HFFc6 (cell line): ENCODE results near the gene SBNO2. TPM values are rescaled to one million over a fixed set of nuclear protein-coding genes. Genes with fewer than 3 reads are reported as not detected.
A peak's percentile ranks its signal among the peaks of the same experiment; 100 is the strongest.
"Not testable (repeated sequence)": the region's sequence is repeated elsewhere in the genome, so short reads cannot be mapped to it uniquely, and the experiment has no call there.

Experiments
- DNase-seq: peaks from one replicate; pipeline ENCODE4 v3.0.0-alpha.2; 2018
- H3K27ac Mint-ChIP-seq: 2 replicates; pipeline ENCODE4 v1.8.0; 2020; ENCODE audit warnings: mild to moderate bottlenecking, mixed read lengths
- H3K27me3 Mint-ChIP-seq: 2 replicates; pipeline ENCODE4 v1.8.0; 2021; ENCODE audit warnings: mild to moderate bottlenecking, moderate library complexity, mixed read lengths; ENCODE audit not compliant: insufficient read depth
- H3K36me3 Mint-ChIP-seq: 2 replicates; pipeline ENCODE4 v1.8.0; 2021; ENCODE audit warnings: low read depth, mixed read lengths
- H3K4me1 Mint-ChIP-seq: 2 replicates; pipeline ENCODE4 v1.8.0; 2020; ENCODE audit warnings: low read depth, mixed read lengths
- H3K4me3 Mint-ChIP-seq: 2 replicates; pipeline ENCODE4 v1.8.0; 2020; ENCODE audit warnings: mild to moderate bottlenecking, moderate library complexity, mixed read lengths
- H3K9me3 Mint-ChIP-seq: 2 replicates; pipeline ENCODE4 v1.8.0; 2020; ENCODE audit warnings: mild to moderate bottlenecking, mixed read lengths
- total RNA-seq, 6 experiments: library from RNA; stranded (reverse); fragmentation: NEBNext Ultra II Directional; extraction: Animal tissue kit (Norgen Biotek cat#: 25700); gene quantifications; 2 replicates in 1 of 6; 3 replicates in 5 of 6; pipeline ENCODE4 v1.2.3, GENCODE V29; 2021
- TF ChIP-seq, protein P1 (sequence below): fragments of 200-600 bp; sonication (generic); IDR thresholded peaks from 2 replicates; pipeline ENCODE4 v1.5.0; 2021; ENCODE audit warnings: antibody characterized with exemption, mild to moderate bottlenecking

SBNO2 gene
- total RNA-seq, 6 experiments from 2014 or later, result 33.7 to 49.8 (median 41.5) TPM

DNA sequence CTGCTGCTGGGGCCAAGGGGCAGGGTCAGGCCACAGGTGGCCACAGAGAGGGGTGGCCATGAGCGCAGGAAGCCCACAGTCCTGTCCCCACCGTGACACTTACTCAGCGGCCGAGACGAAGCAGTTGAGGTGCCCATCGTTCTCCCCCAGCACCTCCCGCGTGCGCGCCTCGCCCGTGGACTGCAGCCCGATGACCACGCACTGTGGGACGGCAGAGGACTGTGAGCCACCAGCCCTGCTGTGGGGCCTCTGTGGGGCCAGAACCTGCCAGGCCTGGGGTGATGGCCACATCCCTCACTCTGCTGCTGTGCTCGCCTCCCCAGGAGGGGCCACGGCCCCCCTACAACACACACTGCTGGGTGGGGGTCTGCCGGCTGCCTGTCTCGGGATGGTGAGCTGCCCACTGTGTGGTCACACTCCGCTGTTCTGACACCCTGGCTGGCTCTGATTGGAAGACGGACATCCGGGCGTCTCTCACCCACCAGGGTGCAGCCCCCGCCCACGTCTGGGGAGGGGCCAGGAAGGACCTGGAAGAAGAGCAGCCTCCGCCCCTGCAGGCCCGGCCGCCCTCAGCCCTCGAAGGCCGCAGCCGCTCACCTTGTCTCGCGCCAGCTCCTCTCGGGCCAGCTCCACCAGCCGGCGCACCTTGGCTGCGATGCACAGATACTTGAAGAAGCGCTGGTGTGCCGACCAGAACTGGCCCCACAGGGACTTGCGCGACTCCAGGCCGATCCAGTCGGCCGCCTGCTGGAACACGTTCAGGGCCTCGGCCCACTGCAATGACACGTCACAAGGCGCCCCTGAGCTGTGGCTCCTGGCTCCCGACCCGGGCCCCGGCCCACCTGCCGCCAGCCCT is 57.1 kb downstream of the SBNO2 start:
- Mint-ChIP-seq H3K27ac (no peak overlapping the region), H3K27me3 (peaks cover 5% of the 10 kb centered on the region), H3K4me3 (no peak overlapping the region), H3K36me3 (peaks cover 8% of the 10 kb centered on the region), H3K4me1 (no peaks in the 10 kb centered on the region), H3K9me3 (no peaks in the 10 kb centered on the region)
- TF ChIP-seq, protein P1, sequence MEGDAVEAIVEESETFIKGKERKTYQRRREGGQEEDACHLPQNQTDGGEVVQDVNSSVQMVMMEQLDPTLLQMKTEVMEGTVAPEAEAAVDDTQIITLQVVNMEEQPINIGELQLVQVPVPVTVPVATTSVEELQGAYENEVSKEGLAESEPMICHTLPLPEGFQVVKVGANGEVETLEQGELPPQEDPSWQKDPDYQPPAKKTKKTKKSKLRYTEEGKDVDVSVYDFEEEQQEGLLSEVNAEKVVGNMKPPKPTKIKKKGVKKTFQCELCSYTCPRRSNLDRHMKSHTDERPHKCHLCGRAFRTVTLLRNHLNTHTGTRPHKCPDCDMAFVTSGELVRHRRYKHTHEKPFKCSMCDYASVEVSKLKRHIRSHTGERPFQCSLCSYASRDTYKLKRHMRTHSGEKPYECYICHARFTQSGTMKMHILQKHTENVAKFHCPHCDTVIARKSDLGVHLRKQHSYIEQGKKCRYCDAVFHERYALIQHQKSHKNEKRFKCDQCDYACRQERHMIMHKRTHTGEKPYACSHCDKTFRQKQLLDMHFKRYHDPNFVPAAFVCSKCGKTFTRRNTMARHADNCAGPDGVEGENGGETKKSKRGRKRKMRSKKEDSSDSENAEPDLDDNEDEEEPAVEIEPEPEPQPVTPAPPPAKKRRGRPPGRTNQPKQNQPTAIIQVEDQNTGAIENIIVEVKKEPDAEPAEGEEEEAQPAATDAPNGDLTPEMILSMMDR, result no peak
- DNase-seq, result no peak

DNA sequence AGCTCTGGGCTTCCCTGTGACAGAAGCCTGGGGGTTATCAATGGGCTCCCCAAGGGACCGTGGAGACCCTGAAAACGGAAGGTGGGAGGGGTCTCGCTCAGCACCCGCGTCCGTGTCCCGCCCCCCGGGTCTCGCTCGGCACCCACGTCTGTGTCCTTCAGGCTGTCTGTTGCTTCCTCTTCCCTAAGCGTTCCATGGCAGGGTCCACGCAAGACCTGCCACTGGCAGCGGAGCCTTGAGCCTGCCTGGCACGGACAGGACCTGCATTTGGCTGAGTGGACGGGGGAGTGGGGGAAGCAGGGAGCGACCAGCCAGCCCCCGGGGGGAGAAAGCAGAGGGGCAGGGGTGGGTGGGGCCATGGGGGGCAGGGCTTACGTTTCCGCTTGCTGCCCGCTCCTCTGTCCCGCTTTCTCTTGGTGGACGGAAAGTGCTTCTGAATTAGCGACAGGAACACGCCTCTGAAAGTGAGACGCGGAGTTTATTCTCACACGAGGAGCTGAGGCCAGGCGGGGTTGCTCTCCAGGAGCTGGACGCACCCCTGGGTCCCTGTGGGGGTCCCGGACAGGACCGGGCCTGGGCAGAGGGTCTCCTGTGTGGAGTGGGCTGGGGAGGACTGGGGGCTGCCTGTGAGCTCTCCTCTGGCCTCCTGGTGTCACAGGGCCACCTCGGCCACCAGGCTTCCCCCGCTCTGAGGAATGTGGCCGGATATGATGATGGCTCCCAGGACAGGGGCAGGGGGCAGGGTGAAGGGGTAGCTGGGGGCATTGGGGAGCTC is 58.2 kb downstream of the SBNO2 start:
- Mint-ChIP-seq H3K4me1 (no peaks in the 10 kb centered on the region), H3K36me3 (no peaks in the 10 kb centered on the region), H3K27me3 (peaks cover 5% of the 10 kb centered on the region), H3K4me3 (no peak overlapping the region), H3K27ac (no peak overlapping the region), H3K9me3 (no peaks in the 10 kb centered on the region)
- TF ChIP-seq, protein P1, result no peak
- DNase-seq, result no peak

DNA sequence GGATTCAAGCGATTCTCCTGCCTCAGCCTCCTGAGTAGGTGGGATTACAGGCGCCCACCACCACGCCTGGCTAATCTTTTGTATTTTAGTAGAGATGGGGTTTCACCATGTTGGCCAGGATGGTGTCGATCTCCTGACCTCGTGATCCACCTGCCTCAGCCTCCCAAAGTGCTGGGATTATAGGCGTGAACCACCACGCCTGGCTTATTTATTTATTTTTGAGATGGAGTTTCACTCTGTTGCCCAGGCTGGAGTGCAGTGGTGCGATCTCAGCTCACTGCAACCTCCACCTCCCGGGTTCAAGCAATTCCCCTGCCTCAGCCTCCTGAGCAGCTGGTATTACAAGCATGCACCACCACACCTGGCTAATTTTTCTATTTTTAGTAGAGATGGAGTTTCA is 59.3 kb downstream of the SBNO2 start:
- H3K36me3 Mint-ChIP-seq, H3K27me3 Mint-ChIP-seq, H3K27ac Mint-ChIP-seq, H3K9me3 Mint-ChIP-seq, DNase-seq, H3K4me1 Mint-ChIP-seq, H3K4me3 Mint-ChIP-seq: not testable (repeated sequence)

DNA sequence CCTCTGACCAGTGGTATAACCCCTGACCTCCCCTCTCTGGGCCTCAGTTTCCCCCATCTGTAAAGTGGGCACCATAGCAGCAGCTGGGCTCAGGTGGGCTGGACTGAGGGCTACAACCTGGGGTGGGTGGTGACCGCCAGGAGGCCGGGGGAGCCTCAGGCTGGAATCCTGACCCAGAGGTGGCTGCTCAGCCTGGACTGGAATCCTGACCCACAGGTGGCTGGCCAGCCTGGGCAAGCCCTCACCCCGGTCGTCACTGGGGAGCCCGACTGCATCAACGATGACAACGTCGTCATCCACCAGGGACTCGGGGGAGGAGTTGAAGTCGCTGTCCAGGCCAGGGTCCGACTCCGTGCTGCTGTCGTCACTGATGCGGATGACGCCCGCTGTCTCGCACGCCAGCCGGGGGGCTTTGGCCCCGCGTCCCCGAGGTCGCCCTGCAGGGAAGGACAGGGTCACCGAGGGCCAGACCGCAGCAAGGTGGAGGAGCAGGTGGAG is 60.0 kb downstream of the SBNO2 start:
- Mint-ChIP-seq H3K4me1 (no peaks in the 10 kb centered on the region), H3K36me3 (no peaks in the 10 kb centered on the region), H3K4me3 (no peak overlapping the region), H3K27me3 (peaks cover 6% of the 10 kb centered on the region), H3K27ac (no peak overlapping the region; the same call in 1 of the 2 replicates), H3K9me3 (no peaks in the 10 kb centered on the region)
- TF ChIP-seq, protein P1, result no peak
- DNase-seq, result no peak

DNA sequence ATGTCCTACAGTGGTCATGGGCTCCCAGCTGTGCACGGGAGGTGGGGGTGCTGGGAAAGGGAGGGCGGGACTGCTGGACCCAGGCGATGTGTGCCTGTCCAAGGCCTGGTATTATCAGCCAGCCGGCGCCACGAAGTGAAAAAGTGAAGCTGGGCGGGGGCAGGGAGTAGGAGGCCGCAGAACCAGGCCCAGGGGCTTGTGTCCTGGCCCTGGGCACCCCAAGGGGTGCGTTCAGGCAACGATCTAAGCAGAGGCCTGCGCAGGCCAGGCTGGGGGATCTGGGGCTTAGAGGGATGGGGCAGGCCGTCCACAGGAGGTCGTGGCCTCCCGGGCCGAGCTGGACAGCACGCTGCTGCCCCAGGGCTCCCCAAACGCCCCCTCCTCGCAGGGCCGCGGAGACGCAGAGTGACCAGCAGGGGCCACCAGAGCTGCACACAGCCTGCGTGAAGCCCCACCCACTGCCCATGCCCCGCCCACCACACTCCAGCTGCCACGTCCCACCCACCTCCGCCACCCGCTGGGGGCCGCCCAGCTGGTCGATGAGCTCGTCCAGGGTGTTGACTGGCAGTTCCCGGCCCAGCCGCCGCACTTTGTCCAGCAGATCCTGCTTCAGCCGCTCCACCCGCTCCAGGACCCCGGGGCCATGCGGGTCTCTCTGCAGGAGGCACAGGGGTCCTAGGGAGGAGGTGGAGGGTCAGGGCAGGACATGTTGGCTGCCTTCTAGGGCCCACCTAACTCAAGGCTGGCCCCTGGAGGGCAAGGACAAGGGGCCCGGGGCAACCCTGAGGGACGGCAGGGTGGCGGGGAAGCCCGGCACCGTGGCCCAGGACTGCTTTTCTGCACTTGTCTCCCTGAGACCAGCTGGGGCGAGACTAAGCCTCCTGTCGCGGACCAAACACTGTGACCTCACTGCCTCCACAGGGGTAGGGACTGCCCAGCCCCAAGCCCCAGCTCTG is 60.8 kb downstream of the SBNO2 start:
- TF ChIP-seq, protein P1, result peak; percentile 94
- no peaks in the 10 kb centered on the region for H3K4me1 Mint-ChIP-seq
- no peaks in the 10 kb centered on the region for H3K9me3 Mint-ChIP-seq
- no peak overlapping the region for H3K4me3 Mint-ChIP-seq
- H3K27me3 Mint-ChIP-seq, result peaks cover 5% of the 10 kb centered on the region
- peak; percentile 92 for DNase-seq
- H3K27ac Mint-ChIP-seq, result no peak overlapping the region; the same call in 1 of the 2 replicates
- H3K36me3 Mint-ChIP-seq, result no peaks in the 10 kb centered on the region
